ENCODE results near the gene PROB1. TPM values are rescaled to one million over a fixed set of nuclear protein-coding genes. Genes with fewer than 3 reads are reported as not detected.
"Not testable (repeated sequence)": the region's sequence is repeated elsewhere in the genome, so short reads cannot be mapped to it uniquely, and the experiment has no call there.

PROB1 gene
- total RNA-seq, 1 donor from 2014 or later, result 1.9 TPM

- no peak for TF ChIP-seq CTCF (IDR thresholded peaks at IDR 0.05)
- no peaks in the 10 kb centered on the region for H3K9me3 ChIP-seq
- ATAC-seq, result no peak
- H3K27me3 ChIP-seq, result no peaks in the 10 kb centered on the region
- intact Hi-C loops (cut with DNase I), result no loop called here
- no peak overlapping the region for H3K27ac ChIP-seq
- no peak for DNase-seq
- no peak overlapping the region for H3K4me3 ChIP-seq
- peaks cover 61% of the 10 kb centered on the region for H3K36me3 ChIP-seq
- no peaks in the 10 kb centered on the region for H3K4me1 ChIP-seq
These were observed 30.4 kb downstream of the PROB1 start for GRCh38 chr5:139364466-139364865.

GRCh38 chr5:139363937-139364336, 31.0 kb downstream of the PROB1 start:
- intact Hi-C loops (cut with DNase I), result no loop called here
- H3K9me3 ChIP-seq, result no peaks in the 10 kb centered on the region
- ATAC-seq, result no peak
- H3K4me3 ChIP-seq, result no peak overlapping the region
- no peaks in the 10 kb centered on the region for H3K4me1 ChIP-seq
- H3K27me3 ChIP-seq, result no peaks in the 10 kb centered on the region
- no peak overlapping the region for H3K27ac ChIP-seq
- DNase-seq, result no peak
- no peak for TF ChIP-seq CTCF (IDR thresholded peaks at IDR 0.05)
- H3K36me3 ChIP-seq, result peaks cover 56% of the 10 kb centered on the region

GRCh38 chr5:139361835-139362429, 33.0 kb downstream of the PROB1 start:
- no peak for ATAC-seq
- no peak for TF ChIP-seq CTCF (IDR thresholded peaks at IDR 0.05)
- Histone ChIP-seq H3K4me1 (no peaks in the 10 kb centered on the region), H3K27ac (no peak overlapping the region), H3K36me3 (peaks cover 45% of the 10 kb centered on the region), H3K27me3 (no peaks in the 10 kb centered on the region), H3K9me3 (no peaks in the 10 kb centered on the region), H3K4me3 (no peak overlapping the region)
- DNase-seq, result no peak
- intact Hi-C loops (cut with DNase I), result no loop called here

GRCh38 chr5:139360384-139360783, 34.5 kb downstream of the PROB1 start:
- no peak for TF ChIP-seq CTCF (IDR thresholded peaks at IDR 0.05)
- H3K27ac ChIP-seq, result no peak overlapping the region
- intact Hi-C loops (cut with DNase I), result no loop called here
- ATAC-seq, result no peak
- H3K27me3 ChIP-seq, result no peaks in the 10 kb centered on the region
- DNase-seq, result no peak
- no peak overlapping the region for H3K4me3 ChIP-seq
- no peaks in the 10 kb centered on the region for H3K9me3 ChIP-seq
- no peaks in the 10 kb centered on the region for H3K4me1 ChIP-seq
- peaks cover 30% of the 10 kb centered on the region for H3K36me3 ChIP-seq

GRCh38 chr5:139358064-139358463, 36.8 kb downstream of the PROB1 start:
- ATAC-seq (no peak), DNase-seq (no peak)
- no peak for TF ChIP-seq CTCF (IDR thresholded peaks at IDR 0.05)
- Histone ChIP-seq H3K4me3 (no peak overlapping the region), H3K4me1 (no peaks in the 10 kb centered on the region), H3K27me3 (no peaks in the 10 kb centered on the region), H3K27ac (no peak overlapping the region), H3K36me3 (peaks cover 17% of the 10 kb centered on the region), H3K9me3 (no peaks in the 10 kb centered on the region)
- intact Hi-C loops (cut with DNase I), result no loop called here

GRCh38 chr5:139355900-139356299, 39.0 kb downstream of the PROB1 start:
- DNase-seq; H3K27ac ChIP-seq; H3K4me3 ChIP-seq; H3K4me1 ChIP-seq; H3K9me3 ChIP-seq; intact Hi-C loops (cut with DNase I); ATAC-seq; H3K27me3 ChIP-seq: not testable (repeated sequence)
- H3K36me3 ChIP-seq, result peaks cover 17% of the 10 kb centered on the region
